GM15510 (cell line): Measurements from ENCODE around the gene CLASP1.

Experiments
- POLR2A ChIP-seq: IDR thresholded peaks from 3 replicates; pipeline ENCODE4 v1.6.1; 2011; ENCODE audit warnings: borderline replicate concordance; ENCODE audit not compliant: insufficient read length; ENCODE audit errors: extremely low read depth

The CLASP1 gene

DNA sequence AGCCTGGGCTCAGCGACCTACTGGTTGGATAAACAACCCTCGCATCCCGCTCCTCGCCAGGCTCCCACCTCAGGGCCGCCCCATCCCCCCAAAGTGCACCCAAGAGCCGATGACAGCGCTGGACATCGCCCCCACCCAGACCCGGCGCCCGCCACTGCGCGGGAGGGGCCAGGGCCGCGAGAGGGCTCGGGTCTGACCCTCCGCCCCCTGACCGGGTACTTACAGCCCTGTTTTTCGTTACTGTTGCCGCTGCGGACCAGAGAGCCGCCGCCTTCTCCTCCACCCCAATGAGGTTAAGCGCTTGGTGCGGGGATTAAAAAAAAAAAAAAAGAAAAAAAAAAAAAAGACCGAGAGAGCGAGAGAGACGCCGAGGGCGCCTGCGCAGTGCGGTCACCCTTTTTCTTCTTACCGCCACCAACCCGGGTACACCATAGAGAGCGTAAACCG is at the start of gene CLASP1:
Gene CLASP1 (minus strand): TSS at position 314 of the 447 bp plus-strand sequence. CDS start 43,567 bp downstream, outside the sequence.
- no peak for TF ChIP-seq POLR2A

DNA sequence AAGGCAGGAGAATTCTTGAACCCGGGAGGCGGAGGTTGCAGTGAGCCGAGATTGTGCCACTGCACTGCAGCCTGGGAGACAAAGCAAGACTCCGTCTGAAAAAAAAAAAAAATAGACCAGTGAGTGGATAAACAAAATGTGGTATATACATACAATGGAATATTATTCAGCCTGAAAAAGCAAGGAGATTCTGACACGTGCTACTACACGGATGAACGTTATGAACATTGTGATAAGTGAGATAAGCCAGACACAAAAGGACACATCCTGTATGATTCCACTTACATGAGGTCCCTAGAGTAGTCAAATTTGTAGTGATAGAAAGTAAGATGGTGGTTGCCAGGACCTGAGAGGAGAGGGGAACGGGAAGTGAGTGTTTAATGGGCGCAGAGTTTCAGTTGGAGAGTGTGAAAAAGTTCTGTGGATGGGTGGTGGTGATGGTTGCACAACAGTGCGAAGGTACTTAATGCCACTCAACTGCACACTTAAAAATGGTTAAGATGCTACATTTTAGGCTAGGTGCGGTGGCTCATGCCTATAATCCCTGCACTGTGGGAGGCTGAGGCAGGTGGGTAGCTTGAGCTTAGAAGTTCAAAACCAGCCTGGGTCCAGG is 49.2 kb upstream of the CLASP1 start:
- no peak for TF ChIP-seq POLR2A

DNA sequence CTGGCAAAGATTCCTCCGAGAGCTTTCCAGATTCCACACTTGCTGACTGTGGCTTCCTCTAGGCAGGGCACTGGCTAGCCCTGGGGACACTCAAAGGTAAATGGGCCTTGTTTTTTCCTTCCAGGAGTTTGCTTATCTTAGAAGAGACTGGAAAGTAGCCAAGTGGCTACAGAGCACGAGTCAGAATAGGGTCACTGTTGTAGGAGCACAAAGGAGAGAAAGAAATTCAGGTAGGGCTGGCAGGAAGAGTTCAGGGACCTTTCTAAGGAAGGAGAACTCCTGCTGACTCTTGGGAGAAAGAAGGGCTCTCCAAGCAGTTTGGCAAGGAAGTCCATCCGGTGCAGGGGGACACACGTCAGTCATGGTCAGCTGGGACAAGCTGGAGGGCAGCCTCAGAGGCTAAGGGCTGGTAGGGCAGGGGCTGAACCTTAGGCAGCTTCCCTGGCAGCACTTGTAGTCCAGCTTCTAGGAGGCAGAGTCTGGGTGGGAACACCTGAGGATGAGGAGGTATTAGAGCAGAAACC is 47.9 kb upstream of the CLASP1 start:
- no peak for TF ChIP-seq POLR2A

DNA sequence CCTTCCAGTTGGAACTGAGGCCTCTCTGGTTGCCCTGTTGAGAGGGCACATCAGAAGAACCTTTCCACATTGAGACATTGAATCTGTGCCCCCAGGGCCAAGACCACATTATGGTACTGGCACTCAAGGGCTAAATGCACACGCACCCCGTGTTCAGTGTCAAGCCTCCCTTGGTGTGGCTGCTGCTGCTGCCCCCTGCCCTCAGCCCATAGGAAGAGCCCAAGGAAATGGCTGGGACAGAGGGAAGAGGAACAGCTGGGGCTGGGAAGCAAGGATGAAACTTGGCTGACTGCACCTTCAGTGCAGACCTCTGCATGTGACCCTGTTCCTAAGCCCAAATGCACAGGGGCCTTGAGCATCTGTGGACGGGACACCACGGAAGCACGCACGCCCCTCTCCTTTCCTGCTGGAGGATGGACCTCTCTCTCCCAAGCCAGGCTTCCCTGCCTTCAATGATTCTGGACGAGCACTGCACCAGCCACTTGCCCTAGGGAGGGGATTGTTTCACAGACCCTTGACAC is 47.2 kb upstream of the CLASP1 start:
- TF ChIP-seq POLR2A, result no peak

DNA sequence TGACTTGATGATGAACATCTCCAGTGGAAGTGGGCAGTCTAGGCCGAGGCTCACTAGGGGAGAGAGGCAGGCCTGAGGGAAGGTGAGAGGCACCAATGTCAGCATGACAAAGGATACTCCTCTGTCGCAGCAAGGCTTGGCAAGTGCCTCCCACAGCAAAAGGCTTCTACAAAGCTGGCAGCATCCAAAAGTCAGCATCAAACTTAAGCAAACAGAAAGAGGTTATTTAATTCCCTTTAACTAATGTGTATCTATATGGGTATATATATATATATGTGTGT is 45.8 kb upstream of the CLASP1 start:
- no peak for TF ChIP-seq POLR2A

DNA sequence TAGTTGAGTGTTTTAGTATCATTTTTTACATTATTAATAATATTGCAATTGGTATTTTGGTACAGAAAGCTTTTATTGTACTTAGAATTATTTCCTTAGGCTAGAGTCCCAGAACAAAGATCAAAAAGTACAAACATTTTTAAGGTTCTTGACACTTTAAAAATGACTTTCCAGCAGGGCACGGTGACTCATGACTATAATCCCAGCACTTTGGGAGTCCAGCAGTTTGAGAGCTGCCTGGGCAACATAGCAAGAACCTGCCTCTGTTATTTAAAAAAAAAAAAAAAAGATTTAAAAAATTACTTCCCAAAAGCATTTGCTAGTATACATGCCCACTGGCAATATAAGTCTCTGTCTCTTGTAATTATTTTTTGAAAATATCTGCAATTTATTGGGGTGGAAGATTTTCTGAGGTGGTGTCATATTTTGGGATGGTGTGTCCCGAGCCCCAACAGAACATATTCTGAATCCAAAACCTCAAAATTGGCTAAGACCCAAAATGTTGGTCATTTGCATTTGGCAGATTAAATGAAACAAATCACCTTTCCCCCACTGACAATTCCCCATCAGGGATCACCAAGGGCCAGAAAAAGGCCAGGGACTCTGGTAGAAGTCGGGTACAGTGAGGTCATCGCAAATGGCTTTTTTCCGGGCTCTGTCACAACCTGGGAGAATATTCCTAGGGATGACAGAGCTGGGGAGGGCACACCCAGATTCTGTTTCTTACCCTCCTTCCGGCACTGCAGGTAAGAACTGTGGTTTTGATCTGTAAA is 45.3 kb upstream of the CLASP1 start:
- TF ChIP-seq POLR2A, result no peak

DNA sequence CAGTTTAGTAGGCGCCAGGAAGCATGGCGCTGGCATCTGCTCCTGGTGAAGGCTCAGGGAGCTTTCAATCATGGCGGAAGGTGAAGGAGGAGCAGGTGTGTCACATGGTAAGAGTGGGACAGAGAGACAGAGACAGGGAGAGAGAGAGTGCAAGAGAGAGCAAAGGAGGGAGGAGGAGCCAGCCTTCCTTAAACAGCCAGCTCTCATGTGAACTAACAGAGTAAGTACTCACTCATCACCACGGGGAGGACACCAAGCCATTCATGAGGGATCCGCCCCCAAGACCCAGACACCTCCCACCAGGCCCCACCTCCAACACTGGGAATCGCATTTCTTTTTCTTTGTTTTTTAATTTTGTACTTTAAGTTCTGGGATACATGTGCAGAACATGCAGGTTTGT is 40.8 kb upstream of the CLASP1 start:
- TF ChIP-seq POLR2A, result no peak

DNA sequence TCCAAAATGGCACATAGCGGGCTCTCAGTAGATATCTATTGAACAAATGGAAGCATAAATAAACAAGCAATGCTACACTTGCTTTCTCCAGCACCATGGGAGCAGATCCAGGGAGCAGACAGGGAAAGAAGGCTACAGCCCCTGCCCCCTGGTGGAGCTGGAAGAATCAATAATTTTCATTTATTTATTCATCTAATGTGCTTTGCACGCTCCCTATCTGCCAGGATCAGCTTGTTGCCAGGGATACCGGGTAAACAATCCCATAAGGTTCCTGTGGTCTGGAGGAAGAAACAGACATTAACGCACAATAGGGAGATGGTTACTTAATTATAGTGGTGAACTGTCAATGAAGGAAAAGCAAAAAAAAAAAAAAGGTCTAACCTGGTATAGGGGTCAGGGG is 40.1 kb upstream of the CLASP1 start:
- TF ChIP-seq POLR2A, result no peak

DNA sequence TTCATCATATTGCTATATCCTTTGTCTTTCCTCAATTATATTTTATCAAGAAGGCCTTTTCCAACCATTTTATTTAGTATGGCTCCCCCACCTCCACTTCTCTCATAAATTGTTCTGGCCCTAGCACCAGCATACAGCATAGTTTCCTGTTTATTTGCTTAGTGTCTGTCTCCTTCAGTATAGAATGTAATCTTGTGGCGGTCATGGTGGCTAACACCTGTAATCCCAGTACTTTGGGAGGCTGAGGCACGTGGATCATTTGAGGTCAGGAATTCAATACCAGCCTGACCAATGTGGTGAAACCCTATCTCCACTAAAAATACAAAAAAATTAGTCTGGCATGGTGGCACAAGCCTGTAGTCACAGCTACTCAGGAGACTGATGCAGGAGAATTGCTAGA is 39.6 kb upstream of the CLASP1 start:
- TF ChIP-seq POLR2A, result no peak

DNA sequence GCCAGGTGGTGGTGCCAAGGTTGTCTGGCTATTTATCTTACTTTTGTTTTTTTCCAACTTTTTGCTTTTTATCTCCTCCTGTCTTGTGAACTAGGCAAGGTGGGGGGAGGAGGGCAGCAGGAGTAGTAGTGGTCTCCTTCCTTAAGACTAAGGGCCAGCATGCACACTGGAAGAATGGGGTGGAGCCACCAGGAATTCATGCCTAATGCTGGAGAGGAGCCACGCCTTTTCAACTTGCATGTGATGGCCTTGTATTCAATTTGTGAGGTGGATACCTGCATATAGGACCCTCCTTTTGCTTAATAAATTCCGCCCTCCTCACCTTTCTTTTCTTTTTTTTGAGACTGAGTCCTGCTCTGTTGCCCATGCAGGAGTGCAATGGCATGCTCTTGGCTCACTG is 37.6 kb upstream of the CLASP1 start:
- TF ChIP-seq POLR2A, result no peak

DNA sequence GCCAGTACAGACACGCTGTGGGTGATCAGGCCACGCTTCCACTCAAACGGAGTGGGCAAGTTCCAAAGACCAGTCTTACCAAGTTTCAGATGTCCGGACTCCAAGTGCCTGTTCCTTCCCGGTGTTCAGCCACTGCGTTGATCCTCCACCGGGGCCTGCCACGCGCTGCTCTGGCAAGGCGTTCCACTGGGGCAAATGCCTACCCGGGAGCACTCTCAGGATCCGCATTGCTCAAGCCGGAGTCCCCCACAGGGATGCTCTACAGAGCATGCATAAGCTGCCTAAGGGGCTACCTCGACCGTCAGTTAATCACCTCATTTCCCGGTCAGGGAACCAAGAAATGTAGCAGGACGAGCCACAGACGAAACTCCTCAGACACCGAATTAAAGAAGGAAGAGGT is 37.0 kb upstream of the CLASP1 start:
- no peak for TF ChIP-seq POLR2A

DNA sequence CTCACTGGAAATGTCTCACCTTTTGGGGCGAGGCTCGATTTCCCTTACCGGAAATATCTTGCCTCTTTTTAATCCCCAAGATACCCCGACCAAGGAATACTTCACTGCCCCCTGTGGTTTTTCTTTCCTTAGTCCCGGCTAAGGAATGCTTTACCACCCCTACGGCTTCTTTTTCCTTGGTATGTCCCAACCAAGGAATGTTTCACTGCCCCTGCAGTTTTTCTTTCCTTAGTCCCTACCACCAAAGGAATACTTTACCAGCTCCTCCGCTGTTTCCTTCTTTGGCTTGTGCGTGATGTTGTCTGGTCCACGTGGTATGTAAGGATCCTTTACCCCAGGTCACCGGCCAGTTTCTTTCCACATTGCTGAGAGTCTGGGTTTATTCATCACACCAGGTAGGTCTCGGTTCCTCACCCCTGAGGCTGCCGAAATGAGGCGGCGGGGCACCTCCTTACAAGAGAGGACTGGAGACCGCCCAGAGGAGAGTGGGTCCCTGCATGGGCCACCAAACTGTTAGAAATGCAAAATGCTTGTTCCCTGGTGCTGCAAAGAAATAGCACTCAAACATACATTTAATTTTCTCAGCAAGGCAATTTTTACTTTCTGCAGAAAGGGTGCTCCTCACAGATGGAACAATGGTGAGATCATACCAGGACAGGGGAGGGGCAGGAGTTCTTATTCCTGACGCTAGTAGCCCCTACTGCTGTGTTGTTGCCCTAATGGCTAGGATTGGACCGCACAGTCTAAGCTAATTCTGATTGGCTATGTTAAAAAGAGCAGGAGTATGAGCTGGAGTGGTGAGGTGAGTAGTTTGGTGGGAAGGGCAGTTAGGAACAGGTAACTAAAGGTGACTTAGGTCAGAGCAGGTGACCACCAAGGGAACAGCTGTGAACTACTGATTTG is 33.4 kb upstream of the CLASP1 start:
- TF ChIP-seq POLR2A, result no peak

DNA sequence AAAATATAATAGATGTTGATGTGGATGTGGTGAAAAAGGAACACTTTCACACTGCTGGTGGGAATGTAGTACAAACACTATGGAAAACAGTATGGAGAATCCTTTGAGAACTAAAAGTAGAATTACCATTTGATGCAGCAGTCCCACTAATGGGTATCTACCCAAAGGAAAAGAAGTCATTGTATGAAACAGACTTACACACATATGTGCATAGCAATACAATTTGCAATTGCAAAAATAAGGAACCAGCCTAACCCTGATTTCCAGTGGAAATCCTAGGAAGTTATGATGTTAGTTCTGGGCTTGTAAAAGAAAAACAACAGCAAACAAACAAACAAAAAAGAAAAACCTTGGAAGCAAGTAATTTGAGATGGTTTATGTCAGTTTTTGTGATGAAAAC is 28.6 kb upstream of the CLASP1 start:
- TF ChIP-seq POLR2A, result no peak

DNA sequence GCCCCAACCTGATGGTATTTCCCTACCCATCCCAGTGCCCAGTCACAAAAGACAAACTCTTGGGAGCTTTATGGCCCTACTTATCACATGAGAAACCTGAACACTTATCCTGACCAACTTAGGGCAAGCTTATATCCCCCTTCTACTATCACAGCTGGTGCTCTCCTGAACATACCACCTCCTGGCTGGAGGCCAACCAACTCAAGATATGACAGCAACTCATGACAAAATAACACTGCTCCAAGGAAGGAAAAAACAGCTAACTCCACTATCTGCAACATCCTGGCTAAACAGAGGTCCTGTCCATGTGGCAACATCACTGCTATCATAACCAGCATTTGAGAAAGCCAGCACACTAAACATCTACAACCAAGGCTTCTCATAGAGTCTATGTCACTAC is 20.9 kb upstream of the CLASP1 start:
- TF ChIP-seq POLR2A, result no peak

DNA sequence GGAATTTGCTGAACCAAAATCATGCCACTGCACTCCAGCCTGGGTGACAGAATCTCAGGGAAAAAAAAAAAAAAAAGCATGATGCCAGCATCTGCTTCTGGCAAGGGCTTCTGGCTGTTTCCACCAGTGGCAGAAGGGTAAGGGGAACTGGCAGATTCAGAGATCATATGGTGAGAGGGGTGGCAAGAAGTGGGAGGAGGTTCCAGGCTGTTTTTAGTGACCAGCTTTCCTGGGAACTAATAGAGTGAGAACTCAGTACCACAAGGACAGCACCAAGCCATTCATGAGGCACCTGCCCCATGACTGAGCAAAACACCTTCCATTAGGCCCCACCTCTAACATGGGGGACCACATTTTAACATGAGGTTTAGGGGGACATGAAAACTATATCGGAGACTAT is 18.4 kb upstream of the CLASP1 start:
- TF ChIP-seq POLR2A, result no peak
